Calu3 (cell line): ENCODE measurements around the gene FOXF2. TPM values are rescaled to one million over a fixed set of nuclear protein-coding genes. Genes with fewer than 3 reads are reported as not detected.
A peak's percentile ranks its signal among the peaks of the same experiment; 100 is the strongest.

Source experiments
- BruUV-seq: library from RNA; stranded (reverse); fragments of 400-500 nt; replicated peaks from 2 replicates; lab custom pipeline; 2021; lab: Mats Ljungman, UMichigan
- CTCF ChIA-PET: fragments of 300-600 bp; sonication (Branson Sonifier 250); formaldehyde crosslinking; loops from one replicate; lab custom pipeline; 2022; ENCODE audit warnings: antibody characterized with exemption; lab: Charles Lee
- DNase-seq: peaks from one replicate; pipeline ENCODE4 v3.0.0; 2022
- H3K27ac Mint-ChIP-seq: one replicate; pipeline ENCODE4 v1.8.0; 2022; ENCODE audit warnings: mixed read lengths; ENCODE audit not compliant: unreplicated experiment
- H3K27me3 Mint-ChIP-seq: one replicate; pipeline ENCODE4 v1.8.0; 2022; ENCODE audit warnings: mixed read lengths; ENCODE audit not compliant: unreplicated experiment
- H3K36me3 Mint-ChIP-seq: one replicate; pipeline ENCODE4 v1.8.0; 2022; ENCODE audit warnings: mild to moderate bottlenecking, moderate library complexity, mixed read lengths; ENCODE audit not compliant: insufficient read depth, unreplicated experiment
- H3K4me1 Mint-ChIP-seq: one replicate; pipeline ENCODE4 v1.8.0; 2022; ENCODE audit warnings: mild to moderate bottlenecking, low read depth, mixed read lengths; ENCODE audit not compliant: unreplicated experiment
- H3K4me3 Mint-ChIP-seq: one replicate; pipeline ENCODE4 v1.8.0; 2022; ENCODE audit warnings: mild to moderate bottlenecking, low read depth, moderate library complexity, mixed read lengths; ENCODE audit not compliant: unreplicated experiment
- H3K9me3 Mint-ChIP-seq: one replicate; pipeline ENCODE4 v1.8.0; 2022; ENCODE audit warnings: low read depth, mixed read lengths; ENCODE audit not compliant: unreplicated experiment
- intact Hi-C: fragments of 100-400 bp; cut with micrococcal nuclease; formaldehyde crosslinking; loops from one replicate; pipeline ENCODE4 v1.10.0; 2022; ENCODE audit not compliant: unreplicated experiment
- total RNA-seq: library from RNA; stranded (reverse); gene quantifications from 2 replicates; pipeline ENCODE4 v1.2.3, GENCODE V29; 2022
- TF ChIP-seq, protein P1 (sequence below): fragments of 200-600 bp; IDR thresholded peaks from one replicate; pipeline ENCODE4 v1.8.0; 2022; ENCODE audit warnings: antibody characterized with exemption; ENCODE audit not compliant: unreplicated experiment

The FOXF2 gene
- total RNA-seq, 1 experiment from 2014 or later: 0.14 TPM

- TF ChIP-seq, protein P1, sequence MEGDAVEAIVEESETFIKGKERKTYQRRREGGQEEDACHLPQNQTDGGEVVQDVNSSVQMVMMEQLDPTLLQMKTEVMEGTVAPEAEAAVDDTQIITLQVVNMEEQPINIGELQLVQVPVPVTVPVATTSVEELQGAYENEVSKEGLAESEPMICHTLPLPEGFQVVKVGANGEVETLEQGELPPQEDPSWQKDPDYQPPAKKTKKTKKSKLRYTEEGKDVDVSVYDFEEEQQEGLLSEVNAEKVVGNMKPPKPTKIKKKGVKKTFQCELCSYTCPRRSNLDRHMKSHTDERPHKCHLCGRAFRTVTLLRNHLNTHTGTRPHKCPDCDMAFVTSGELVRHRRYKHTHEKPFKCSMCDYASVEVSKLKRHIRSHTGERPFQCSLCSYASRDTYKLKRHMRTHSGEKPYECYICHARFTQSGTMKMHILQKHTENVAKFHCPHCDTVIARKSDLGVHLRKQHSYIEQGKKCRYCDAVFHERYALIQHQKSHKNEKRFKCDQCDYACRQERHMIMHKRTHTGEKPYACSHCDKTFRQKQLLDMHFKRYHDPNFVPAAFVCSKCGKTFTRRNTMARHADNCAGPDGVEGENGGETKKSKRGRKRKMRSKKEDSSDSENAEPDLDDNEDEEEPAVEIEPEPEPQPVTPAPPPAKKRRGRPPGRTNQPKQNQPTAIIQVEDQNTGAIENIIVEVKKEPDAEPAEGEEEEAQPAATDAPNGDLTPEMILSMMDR: no peak
- intact Hi-C loops: no loop called here
- Mint-ChIP-seq H3K9me3 (no peaks in the 10 kb centered on the region), H3K27ac (no peak overlapping the region), H3K4me3 (no peak overlapping the region), H3K27me3 (peaks cover 31% of the 10 kb centered on the region), H3K4me1 (no peaks in the 10 kb centered on the region), H3K36me3 (no peaks in the 10 kb centered on the region)
- CTCF ChIA-PET: no interaction called here
- DNase-seq: no peak
- no TSS peak for BruUV-seq
Measured at GRCh38 chr6:1422290-1422689, 32.9 kb downstream of the FOXF2 start.

DNA sequence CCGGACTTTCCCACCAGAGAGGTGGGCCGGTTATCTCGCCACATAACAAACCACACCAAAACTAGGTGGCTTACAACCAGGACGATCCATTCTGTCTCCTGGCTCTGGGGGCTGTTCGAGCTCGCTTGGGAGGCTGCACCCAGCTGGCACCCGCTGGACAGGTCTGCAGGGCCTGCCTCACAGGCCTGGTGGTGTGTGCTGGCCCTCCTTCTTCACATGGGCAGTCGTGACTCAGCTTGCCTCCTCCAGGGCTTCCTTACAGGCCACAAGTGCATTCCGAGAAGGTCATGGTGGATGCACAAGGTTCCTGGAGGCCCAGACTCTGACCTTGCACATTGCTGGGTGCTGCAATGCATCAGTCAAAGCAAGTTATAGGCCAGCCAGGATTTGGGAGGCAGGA lies 34.2 kb downstream of the FOXF2 start:
- CTCF ChIA-PET: no interaction called here
- H3K27me3 Mint-ChIP-seq: peaks cover 31% of the 10 kb centered on the region
- no peaks in the 10 kb centered on the region for H3K36me3 Mint-ChIP-seq

DNA sequence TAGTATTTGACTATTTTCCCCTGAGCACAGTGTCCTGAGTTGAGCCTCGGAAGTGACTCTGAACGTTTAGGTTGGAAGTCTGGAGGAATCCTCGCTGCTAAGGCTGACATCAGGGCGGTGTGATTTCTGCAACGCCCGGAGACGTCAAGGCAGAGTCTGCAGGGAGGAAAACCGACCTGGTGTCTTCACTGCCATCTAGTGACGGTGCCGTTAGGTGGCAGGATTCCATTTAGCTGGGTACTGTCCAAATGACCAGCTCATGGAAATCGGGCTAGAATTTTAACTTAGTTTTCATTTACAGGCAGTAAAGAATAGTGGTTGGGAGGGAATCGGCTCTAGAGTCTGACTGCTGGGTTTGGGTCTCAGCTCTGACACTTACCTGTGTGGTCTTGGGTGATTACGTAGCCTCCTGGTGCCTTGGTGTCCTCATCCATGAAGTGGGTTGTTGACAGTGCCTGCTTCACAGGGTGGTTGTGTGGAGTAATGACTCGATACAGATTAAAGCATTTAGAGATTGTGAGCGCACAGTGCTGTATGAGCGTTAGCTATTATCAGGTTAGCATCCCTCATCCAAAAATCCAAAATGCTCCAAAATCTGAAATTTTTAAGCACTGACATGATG lies 35.0 kb downstream of the FOXF2 start:
- no peak overlapping the region for H3K27ac Mint-ChIP-seq
- peak; percentile 54 for DNase-seq
- intact Hi-C loops: loop anchor here (2.0 kb wide), 1 partner anchor 52 kb away; no protein-coding TSS in a partner anchor
- CTCF ChIA-PET: interaction anchor here (0.9 to 1.4 kb wide), 3 partner anchors 10 to 831 kb away, joined by 4 to 7 read pairs (median 4); no protein-coding TSS in a partner anchor
- no peaks in the 10 kb centered on the region for H3K9me3 Mint-ChIP-seq
- no TSS peak for BruUV-seq
- no peaks in the 10 kb centered on the region for H3K4me1 Mint-ChIP-seq
- H3K36me3 Mint-ChIP-seq: no peaks in the 10 kb centered on the region
- TF ChIP-seq, protein P1: peak; percentile 22
- no peak overlapping the region for H3K4me3 Mint-ChIP-seq
- peaks cover 31% of the 10 kb centered on the region for H3K27me3 Mint-ChIP-seq

More for the DNA sequence above, 34.2 kb downstream of the FOXF2 start:
- no peak for DNase-seq
- TF ChIP-seq, protein P1: no peak
- no peak overlapping the region for H3K27ac Mint-ChIP-seq
- H3K9me3 Mint-ChIP-seq: no peaks in the 10 kb centered on the region
- BruUV-seq: no TSS peak
- no peak overlapping the region for H3K4me3 Mint-ChIP-seq
- intact Hi-C loops: no loop called here
- no peaks in the 10 kb centered on the region for H3K4me1 Mint-ChIP-seq

DNA sequence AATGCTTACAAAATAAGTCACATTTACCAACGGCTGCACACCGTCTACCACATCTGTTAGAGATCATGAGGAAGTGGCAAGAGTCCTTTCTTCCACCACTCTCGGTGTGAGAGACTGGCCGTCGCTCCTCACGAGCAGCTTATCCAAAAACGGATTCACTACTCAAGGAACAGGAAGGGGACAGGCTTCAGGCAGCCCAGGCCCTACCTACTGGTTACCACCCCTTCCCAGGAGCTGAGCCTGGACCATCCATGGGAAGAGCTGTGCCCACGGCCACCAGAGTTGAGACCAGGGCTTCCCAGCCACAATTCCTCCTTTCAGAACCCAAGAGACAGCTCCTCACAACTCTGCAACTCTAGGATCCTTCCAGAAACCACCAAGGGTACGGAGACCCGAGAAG lies 37.0 kb downstream of the FOXF2 start:
- peaks cover 1% of the 10 kb centered on the region for H3K9me3 Mint-ChIP-seq
- intact Hi-C loops: no loop called here
- no peak overlapping the region for H3K27ac Mint-ChIP-seq
- no peaks in the 10 kb centered on the region for H3K4me1 Mint-ChIP-seq
- DNase-seq: no peak
- no peak overlapping the region for H3K4me3 Mint-ChIP-seq
- CTCF ChIA-PET: no interaction called here
- no peaks in the 10 kb centered on the region for H3K36me3 Mint-ChIP-seq
- TF ChIP-seq, protein P1: no peak
- no TSS peak for BruUV-seq
- H3K27me3 Mint-ChIP-seq: peaks cover 37% of the 10 kb centered on the region
